Measurements from ENCODE around the gene CXCL1.

The CXCL1 gene

DNA sequence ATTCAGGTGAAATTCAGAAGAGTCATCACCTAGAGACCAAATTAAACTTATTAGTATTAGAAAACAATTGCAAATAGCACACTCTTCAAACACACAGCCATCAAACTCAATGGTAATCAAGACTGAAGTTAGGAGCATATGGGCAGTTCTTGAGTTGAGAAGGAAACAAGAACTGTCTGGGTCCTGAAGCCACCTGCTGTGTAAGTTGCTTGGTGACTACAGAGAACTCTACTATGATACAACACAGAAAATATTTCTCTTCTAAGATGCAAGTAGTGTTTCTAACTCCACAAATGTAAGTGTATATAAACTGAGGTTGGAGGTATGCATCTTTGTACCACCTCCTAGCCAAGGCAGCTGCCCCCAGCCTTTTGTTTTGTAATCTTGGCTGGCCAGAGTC is 16.4 kb upstream of the CXCL1 start:
- DNase-seq, result no peak

DNA sequence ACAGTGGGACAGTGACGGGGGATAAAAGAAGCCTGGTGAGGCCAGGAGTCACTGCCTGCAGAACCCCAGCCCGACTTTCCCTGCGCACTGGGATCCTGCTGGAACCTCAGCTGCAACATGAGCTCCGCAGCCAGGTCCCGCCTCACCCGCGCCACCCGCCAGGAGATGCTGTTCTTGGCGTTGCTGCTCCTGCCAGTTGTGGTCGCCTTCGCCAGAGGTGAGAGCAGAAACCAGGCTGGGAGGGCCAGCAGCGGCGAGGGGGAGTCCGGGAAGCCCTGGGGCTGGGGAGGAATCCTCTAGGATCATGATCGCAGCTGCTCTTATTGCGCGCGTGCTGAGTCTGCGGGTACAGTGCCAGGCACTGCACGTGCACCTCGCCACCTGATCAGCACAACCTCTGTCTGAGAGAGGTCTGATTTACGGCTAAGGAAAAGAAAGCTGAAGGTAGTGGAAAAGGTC is 15.9 kb upstream of the CXCL1 start, which contains the start of gene PF4V1:
Gene PF4V1 (plus strand): TSS at position 51 of the 459 bp plus-strand sequence. CDS start 67 bp downstream, at position 118.
- DNase-seq, result peak; percentile 43

- DNase-seq, result no peak
Measured at GRCh38 chr4:73853718-73854473, 15.3 kb upstream of the CXCL1 start.

DNA sequence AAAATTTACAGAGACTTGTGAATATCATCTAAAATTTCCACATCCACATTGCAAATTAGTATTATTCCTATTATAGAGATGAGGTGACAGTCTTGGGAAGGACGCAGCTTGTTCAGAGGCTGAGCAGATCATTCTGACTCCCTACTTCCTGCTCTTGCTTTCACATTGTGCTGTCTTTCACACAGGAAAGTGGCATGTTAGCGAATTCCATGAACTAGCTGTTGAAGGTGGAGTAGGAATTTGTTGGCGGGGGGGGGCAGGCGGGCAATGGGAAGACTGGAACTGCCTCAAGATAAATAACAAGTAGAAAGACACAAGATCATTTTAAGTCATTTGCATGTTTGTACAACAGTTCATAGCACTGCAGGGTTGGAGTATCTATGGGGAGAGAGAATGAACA is 13.8 kb upstream of the CXCL1 start:
- DNase-seq, result no peak

- DNase-seq, result no peak
Measured at GRCh38 chr4:73856518-73856917, 12.7 kb upstream of the CXCL1 start.

- no peak for DNase-seq
Measured at GRCh38 chr4:73859614-73860088, 9.5 kb upstream of the CXCL1 start.

- DNase-seq, result no peak
Measured at GRCh38 chr4:73860181-73860580, 9.0 kb upstream of the CXCL1 start.

DNA sequence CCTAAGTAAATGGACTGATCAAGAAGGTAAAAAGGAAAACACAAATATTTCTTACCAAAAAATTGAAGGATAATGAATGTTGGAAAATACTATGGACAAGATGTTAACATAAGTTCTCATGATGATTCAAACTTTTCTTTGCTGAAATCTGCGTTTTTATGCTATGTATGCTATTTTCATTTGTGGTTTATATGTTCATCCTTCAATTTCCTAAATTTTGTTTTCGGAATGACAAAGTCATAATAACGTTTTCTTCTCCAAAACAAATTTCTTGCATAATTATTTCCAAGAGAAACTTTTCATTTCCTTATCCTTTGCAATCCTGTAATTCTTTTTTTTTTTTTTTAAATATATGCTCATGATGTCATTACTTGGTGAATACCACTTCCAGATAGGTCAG is 8.3 kb upstream of the CXCL1 start:
- no peak for DNase-seq

DNA sequence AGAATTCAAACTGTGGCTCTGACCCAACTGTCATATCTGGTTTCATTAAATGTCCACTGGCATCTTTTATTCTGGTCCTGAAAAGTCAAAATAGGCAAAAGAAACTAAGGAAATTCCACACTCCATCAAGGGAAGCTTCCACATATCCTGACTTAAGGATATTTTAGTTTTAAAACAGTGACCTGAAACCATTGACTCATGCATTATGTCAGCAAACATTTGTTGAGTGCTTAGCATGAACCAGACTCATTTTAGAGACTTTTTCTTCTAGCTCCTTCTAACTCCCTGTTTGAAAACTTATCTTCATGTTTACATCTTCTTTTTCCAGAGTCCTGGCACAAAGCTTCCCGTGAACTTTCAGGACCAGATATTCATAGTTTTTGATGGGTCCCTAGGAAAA is 6.9 kb upstream of the CXCL1 start:
- DNase-seq, result no peak

DNA sequence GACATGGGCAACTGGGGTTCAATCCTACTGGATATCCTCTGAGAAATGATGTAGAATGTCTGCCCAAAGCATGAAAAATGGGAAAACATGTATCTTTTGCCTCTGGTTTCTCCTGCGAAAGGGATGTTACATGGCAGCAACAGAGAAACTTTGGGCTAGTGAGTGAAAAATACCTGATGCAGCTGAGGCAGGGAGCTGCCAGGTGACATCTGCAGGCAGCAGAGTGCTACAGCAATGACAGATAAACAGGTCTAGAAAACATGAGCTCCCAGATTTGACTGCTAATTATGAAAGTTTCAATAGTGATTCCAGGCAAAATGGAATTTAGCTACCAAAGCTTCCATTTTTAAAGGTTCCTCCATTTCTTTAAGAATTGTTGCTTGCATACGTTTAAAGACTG is 4.8 kb upstream of the CXCL1 start:
- DNase-seq, result no peak

- no peak for DNase-seq
Measured at GRCh38 chr4:73864961-73865360, 4.2 kb upstream of the CXCL1 start.

- no peak for DNase-seq
Measured at GRCh38 chr4:73865431-73866096, 3.6 kb upstream of the CXCL1 start.

DNA sequence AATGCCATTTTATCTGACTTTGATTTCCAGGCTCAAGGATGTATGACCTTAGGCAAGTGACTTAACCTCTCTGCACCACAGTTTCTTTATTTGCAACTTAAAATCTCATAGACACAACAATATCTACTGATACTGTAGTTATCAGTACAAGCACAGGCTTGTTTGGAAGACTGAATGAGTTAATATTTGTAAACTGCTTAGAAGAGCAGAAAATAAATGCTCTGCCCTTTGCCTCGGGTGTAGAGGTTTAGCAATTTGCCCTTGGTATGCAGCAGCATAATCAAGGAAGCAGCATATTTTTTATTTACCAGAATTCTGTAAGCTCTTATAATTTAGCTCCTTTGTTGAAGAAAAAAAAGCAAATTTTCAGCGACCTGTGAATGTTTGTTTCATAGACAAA is 2.9 kb upstream of the CXCL1 start:
- no peak for DNase-seq

DNA sequence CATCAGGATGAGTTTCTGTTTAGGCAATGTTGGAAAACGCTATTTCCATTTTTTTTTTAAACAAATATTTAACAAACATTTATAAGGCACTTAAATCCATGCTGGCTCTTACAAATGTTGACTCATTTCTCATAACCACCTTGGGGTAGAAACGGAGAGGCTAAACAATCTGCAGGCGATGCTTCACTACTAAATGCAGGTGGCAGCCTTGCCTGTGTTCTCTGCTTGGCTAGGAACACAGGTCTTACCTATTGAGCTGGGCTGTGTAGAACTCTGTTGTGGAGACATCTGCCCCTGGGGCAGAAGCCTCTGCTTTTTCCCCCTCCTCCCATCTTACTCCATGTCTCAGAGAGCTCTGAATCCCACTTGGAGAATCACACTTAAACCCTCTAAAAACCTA is 1.4 kb upstream of the CXCL1 start:
- no peak for DNase-seq

- DNase-seq, result no peak
Measured at GRCh38 chr4:73868206-73869129, 725 bp upstream of the CXCL1 start.

DNA sequence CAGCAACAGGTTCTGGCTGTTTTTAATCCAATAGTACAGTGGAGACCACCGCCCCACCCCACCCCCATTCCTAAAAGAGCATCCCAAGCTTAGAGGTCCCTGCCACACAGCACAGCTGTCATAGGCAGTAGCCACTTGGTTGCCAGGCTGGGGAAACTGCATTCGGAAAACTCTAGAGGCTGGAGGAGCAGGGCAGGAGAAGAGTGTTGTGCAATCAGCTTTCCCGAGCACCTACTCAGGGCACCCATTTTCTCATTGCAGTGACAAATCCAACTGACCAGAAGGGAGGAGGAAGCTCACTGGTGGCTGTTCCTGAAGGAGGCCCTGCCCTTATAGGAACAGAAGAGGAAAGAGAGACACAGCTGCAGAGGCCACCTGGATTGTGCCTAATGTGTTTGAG is 1.1 kb downstream of the CXCL1 start:
- no peak for DNase-seq

- DNase-seq, result no peak
Measured at GRCh38 chr4:73870768-73871167, 1.6 kb downstream of the CXCL1 start.

GRCh38 chr4:73871511-73872310 is 2.5 kb downstream of the CXCL1 start:
- DNase-seq, result no peak

GRCh38 chr4:73872316-73873108 is 3.3 kb downstream of the CXCL1 start:
- no peak for DNase-seq

DNA sequence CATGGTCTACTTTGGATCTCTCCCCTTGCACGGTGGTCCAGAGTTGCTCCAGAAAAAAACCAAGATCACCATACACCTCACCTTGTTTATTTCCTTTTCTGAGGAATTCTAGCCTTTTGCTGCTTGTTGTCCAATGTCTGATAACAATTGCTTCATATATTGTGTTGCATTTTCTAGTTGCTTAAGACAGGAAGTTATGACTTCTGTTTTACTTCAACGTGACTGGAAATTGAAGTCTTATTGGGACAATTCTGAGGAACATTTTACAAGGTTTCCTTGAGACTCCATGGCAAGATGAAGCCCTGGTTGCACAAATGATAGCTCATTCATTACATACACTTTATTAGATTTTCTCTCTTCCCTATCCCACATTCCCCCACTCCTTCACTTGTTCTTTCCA is 5.2 kb downstream of the CXCL1 start:
- no peak for DNase-seq

DNA sequence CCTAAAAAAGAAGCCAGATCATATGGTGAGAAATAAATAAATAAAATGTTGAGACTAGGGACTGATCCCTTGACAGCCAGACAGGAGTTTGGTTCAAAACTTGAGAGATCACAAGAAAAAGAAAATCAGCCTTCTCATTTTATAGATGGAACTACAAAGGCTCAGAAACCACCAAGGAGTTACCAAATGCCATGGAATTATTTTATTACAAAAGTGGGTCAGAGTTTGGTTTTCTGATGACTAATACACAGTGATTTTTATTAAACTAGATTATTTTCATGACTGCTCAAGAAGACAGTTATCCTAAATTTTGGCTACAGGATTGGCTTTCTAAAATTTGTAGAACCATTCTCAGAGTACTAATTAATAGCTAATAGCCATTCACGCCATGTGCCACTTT is 6.2 kb downstream of the CXCL1 start:
- no peak for DNase-seq

- DNase-seq, result no peak
Measured at GRCh38 chr4:73883306-73883705, 14.1 kb downstream of the CXCL1 start.

All from femur (tissue), 1 donor.